ENCODE results near the gene SGPP1.

DNA sequence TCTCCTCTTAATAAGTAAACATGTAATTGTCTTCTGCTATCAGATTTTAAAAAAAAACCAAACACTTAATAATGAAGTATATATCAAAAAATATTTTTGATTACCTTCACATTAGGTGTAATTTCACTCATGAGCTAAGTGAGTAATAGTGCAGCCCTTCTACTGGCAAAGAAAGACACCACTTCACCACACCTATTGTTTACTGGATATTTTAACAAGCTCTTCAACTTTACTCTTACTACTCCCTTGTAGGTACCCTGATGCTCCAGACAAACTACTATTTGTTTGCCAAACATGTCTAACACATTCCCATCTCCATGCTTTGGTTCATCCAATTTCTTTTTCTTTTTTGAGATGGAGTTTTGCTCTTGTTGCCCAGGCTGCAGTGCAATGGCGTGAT is 49.3 kb downstream of the SGPP1 start:
- TF ChIP-seq POLR2AphosphoS5 (IDR thresholded peaks at IDR 0.05) (no peak), EP300 (IDR thresholded peaks at IDR 0.05) (no peak)
- TF ChIP-seq, protein P1, sequence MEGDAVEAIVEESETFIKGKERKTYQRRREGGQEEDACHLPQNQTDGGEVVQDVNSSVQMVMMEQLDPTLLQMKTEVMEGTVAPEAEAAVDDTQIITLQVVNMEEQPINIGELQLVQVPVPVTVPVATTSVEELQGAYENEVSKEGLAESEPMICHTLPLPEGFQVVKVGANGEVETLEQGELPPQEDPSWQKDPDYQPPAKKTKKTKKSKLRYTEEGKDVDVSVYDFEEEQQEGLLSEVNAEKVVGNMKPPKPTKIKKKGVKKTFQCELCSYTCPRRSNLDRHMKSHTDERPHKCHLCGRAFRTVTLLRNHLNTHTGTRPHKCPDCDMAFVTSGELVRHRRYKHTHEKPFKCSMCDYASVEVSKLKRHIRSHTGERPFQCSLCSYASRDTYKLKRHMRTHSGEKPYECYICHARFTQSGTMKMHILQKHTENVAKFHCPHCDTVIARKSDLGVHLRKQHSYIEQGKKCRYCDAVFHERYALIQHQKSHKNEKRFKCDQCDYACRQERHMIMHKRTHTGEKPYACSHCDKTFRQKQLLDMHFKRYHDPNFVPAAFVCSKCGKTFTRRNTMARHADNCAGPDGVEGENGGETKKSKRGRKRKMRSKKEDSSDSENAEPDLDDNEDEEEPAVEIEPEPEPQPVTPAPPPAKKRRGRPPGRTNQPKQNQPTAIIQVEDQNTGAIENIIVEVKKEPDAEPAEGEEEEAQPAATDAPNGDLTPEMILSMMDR (IDR thresholded peaks at IDR 0.05): no peak

Measured in upper lobe of left lung (tissue), 4 donors.